ENCODE measurements around the gene ST13.
A peak's percentile ranks its signal among the peaks of the same experiment; 100 is the strongest.
"Not testable (repeated sequence)": the region's sequence is repeated elsewhere in the genome, so short reads cannot be mapped to it uniquely, and the experiment has no call there.

ST13 gene

GRCh38 chr22:40834619-40835018 is 21.8 kb downstream of the ST13 start:
- DNase-seq = no peak

DNA sequence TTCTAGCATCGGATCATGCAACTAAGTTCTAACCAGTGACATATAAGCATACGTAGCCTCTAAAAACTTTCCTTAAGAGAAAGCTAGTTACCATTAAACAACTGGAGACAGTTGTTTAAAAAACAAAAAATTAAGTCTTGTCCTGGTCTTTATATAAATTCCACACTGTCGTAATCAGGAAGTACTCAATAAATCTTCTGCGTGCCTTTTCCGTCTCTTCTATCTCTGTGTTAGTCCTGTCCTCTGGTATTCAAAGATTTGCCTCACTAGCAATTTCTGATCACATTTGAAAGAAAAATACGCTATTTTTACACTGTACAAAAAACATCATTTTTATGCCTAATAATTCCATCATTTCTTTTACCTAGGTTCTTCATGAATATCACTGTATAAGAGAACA is 27.3 kb downstream of the ST13 start:
- no peak for DNase-seq

GRCh38 chr22:40826984-40827741 is 29.3 kb downstream of the ST13 start:
- DNase-seq = no peak

- DNase-seq = not testable (repeated sequence)
Measured at GRCh38 chr22:40826292-40826691, 30.1 kb downstream of the ST13 start.

DNA sequence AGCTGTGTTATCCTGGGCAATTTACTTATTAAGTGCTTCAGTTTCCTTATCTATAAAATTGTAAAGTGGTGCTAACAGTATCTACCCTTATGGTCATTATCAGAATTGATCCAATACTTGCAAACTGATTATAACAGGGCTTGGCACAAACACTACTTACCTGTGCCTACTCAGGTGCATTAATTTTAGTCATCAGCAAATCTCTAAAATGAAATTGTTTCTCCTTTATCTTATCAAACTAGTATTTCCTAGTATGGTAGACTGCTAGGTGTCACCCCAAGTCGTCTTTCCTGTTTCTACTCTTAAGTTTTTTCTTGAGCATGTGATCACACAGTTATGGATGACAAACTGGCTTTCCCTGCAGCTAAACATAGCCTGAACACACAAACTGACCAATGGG is 33.0 kb downstream of the ST13 start:
- no peak for DNase-seq

DNA sequence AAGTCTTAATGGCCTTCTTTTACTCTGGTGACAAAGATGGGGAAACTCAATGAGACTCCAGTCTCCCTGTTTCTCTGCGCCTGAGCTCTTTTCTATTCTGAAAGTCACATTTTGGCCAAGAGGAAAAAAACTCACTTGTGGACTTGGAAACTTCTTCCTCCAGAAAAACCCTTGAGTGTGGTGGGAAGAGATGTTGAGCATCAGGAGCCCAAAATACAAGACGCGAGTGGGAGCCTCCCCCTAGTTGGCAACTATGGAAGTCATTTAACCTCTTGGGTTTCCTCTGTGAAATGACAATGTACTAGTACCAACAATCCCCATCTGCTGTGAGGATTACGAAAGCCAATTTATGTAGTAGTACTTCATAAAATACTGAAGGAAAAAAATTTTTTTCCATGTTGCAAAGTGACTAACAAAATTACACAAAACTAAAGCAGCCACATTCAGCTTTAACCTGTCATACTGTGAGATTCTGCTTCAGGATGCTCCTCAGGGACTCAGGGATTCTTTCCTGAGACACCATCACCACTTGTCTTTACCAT is 36.8 kb downstream of the ST13 start:
- no peak for DNase-seq

DNA sequence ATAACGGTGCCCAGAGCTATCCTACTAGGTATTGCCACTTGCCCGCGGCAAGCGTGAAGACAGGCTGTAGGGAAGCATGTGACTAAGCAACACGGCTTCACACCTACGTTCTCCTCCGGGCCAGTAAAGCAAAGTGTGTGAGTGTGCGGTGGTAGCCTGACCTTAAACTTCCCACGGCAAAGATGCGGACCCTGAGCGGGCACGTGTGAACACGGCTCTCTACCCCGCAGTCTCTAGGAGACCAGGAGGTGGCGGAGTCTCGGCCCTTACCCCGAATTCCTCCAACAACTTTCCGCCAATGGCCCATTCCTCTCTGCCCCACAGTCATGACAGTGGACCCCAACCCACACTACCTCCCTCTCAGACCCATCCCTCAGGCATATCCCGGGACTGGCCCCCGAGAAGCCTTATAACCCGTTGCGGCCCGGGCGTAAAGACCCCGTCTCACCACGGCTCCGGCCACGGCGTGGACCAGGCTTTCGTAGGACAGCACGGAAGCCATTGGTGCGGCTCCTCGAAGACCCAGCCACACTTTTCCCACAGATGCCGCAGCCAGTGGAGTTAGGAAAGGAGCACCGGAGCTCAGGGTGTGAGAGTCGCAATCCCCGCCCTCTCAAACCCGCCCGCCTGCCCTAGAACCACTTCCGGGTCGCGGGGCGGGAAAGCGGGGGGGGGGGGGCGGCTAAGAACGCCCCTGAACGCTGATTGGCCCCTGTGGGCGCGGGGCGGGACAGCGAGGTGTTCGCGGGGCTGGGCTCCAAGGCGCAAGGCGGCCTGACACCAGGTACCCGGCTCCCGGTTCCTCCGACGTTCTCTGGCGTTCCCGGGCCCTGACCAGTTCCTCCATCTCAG is 37.5 kb downstream of the ST13 start, which contains the start of gene SLC25A17:
Gene SLC25A17, minus strand, starts transcription at position 600 of the 852 bp plus-strand sequence. Its CDS starts 98 bp downstream, at position 502.
- peak; percentile 76 to 89 (median 82) for DNase-seq

DNA sequence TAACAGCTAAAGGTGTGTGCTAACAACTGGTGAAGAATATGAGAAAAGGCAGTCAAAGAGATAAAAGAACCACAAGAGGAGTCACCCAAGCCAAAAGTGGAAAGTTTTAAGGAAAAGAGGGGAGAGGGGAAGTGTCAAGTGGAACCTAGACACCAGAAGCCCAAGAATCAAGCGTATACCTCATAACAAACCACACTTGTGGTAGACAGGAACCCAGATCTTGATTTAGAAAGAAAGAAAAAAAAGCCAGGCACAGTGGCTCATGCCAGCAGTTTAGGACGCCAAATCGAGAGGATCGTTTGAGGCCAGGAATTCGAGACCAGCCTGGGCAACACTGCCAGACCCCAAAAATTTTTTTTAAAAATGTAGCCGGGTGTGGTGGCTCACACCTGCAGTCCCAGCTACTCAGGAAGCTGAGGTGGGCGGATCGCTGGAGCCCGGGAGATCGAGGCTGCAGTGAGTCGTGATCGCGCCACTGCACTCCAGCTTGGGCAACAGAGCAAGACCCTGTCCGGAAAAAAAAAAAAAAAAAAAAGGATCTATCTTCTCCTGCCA is 38.2 kb downstream of the ST13 start:
- peak in 1 of 4 experiments; percentile 21 for DNase-seq

GRCh38 chr22:40817737-40818136 is 38.7 kb downstream of the ST13 start:
- no peak for DNase-seq

GRCh38 chr22:40813912-40814315 is 42.5 kb downstream of the ST13 start:
- DNase-seq = no peak

DNA sequence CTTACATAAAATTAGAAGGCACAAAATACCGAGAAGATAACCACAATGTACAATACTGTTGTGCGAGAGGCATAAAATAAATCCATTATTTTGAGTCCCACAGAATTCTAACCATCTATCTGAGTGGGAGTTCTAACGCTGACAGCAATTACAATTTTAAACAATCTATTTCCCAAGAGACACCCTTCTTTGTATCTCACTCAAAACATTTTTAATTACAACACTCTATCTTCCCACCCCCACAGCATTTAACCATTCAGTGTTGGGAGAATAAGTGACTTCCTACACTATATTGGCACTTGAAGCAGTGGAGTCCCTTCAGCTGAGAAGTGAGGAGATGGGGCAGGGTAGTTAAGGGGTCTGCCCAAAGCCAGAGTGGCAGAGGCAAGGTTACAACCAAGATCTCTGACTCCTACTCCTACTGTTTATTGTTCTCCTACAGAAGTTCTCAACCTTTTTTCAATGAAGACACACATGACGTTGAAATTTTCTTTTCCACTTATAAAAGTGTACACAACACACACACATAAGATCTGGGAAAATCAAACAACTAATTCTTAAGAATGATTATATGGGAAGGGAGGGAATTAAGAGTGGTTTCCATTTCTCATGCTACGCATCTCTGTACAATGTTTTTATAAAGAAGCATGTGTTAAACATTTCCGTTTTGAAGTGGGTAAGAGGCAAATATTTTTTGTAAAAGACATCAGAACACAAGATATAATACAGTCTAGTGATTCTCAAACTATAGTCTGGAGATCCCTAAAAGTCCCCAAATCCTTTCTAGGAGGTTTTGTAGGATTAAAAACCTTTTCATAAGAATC is 48.2 kb downstream of the ST13 start:
- DNase-seq = no peak

DNA sequence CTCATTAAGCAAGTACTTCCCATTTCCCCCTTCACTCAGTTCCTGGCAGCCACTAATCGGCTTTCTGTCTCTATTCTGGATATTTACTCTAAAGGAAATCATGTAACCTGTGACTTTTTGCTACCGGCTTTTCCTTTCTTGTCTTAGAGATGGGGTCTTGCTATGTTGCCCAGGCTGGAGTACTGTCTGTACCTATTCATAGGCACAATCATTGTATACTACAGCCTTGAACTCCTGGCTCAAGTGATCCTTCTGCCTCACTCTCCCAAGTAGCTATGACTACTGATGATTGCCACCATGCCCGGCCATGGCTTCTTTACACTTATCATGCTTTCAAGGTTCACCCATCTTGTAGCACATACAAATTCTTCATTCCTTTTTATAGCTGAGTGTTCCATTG is 49.7 kb downstream of the ST13 start:
- no peak for DNase-seq

DNA sequence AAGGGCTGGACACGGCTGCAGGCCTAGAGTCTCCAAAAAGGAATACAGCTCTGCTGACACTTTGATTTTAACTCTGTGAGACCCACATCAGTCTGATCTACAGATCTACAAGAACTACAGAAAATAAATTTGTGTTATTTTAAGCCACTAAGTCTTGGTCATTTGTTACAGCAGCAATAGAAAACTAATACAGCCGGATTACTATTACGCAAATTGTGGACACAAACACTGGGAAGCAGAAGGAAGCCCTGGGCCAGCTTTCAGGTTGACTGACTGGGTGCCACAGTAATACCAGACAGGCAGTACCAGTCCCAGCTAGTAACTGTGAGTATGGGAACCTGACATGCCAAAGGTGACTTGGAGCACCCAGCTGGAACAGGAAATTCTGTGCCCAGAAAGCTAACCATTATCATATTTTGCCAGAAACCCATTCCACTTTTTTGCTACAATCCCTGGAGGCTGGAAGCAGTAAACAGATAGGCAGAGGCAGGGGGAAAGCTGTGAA is 50.7 kb downstream of the ST13 start:
- no peak for DNase-seq

DNA sequence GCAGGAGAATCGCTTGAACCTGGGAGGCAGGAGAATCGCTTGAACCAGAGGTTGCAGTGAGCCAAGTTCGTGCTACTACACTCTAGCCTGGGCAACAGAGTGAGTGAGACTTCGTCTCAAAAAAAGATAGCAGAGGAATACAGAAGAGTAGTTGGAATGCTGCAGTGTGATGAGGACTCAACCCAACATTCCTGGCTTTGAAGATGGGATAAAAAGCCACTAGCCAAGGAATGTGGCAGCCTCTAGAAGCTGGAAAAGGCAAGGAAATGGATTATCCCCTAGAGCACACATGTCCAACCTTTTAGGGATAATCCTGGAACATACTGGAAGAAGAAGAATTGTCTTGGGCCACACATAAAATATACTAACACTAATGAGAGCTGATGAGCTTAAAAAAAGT is 51.2 kb downstream of the ST13 start:
- no peak for DNase-seq

DNA sequence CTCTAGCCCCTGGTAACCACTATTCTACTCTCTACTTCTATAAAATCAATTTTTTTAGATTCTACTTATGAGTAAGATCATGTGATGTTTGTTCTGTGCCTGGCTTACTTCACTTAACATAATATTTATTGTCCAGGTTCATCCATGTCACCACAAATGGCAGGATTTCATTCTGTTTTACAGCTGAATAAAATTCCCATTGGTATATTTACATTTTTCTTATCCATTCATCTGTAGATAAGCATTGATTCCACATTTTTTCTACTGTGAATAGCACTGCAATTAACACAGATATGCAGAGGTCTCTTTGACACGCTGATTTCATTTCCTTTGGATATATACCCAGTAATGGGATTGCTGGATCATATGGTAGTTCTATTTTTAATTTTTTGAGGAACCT is 53.1 kb downstream of the ST13 start:
- no peak for DNase-seq

GRCh38 chr22:40799008-40799407 is 57.4 kb downstream of the ST13 start:
- DNase-seq = no peak

DNA sequence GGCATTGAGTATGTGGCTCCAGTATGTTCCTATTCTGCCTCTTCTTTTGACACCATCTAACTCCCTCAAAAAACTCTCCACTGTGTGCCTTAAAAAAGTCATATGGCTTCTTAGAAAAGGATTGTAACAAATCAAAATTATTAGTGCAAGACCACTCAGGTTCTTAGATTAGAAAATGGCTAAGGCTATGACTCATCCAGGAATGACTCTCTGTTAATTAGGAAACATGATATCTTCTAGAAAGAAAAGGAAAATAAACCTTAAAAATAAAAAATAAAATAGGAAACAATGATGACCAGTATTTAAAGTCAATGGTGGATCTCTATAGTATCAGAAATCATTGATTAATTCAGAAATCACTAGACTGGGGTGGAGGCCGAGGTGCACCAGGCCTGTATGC is 59.0 kb downstream of the ST13 start:
- DNase-seq = no peak

DNA sequence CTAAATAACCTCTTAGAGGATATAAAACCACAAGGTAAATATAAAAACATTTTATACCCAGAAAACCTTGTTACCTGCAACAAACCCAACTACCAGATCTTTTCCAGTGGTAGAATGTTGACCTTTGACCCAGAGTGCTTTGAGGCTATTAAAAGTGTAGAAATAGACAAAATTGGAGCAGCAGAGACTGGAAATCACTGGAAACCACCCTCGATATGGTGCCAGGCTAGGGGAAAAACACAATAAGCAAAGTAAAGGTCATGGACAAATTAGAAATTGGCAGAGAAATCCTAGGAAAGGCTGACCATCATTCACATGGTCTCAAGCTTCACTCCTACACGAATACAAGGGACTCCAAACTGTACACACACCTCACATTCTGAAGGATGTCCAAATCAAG is 64.0 kb downstream of the ST13 start:
- DNase-seq = no peak

DNA sequence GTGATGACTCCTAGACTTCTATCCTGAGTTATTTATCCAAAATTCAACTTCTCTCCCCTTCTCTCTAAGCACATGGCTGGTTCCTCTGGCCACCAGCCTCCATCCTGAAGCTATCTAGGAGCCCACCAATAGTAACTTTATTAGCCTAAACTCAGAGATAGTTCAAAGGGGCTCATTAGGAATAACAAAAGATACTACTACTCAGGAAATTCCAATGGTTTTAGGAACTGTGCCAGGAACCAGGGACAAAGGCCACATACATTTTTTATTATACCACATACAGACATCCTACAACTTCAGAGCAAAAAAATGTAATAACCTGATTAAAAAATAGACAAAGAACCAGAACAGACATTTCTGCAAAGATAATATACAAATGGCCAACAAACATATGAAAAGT is 65.2 kb downstream of the ST13 start:
- no peak for DNase-seq

DNA sequence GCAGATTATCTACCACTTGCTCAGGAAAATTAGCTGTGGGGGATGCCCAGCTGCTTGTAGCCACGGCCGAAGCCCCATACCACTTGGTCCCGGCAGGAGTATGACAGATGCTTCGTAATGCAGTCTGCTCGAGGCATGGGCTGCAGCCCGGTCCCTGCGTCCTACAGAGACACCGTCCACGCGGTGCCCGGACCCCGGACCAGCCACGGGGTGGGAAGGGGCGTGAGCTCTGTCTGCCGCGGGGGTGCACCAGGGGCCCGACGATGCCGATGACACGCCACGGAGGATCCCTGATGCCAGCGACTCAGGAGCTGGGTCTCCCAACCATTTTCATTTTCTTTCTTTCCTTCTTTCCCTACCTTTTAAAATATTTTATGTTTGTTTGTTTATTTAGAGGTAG is 67.3 kb downstream of the ST13 start:
- DNase-seq = no peak

- DNase-seq = no peak
Measured at GRCh38 chr22:40782521-40782920, 73.9 kb downstream of the ST13 start.

DNA sequence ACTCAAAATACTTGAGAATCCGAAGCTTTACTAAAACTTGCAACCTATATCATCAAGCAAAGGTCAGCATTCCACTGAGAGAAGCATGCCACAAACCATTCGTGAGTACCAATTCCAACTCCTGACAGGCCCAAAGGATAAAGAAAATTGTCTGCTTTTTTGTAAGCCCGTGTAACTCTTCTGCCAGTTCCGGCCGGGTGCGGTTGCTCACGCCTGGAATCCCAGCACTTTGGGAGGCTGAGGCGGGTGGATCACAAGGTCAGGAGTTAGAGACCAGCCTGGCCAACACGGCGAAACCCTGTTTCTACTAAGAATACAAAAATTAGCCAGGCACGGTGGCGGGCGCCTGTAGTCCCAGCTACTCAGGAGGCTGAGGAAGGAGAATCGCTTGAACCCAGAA is 74.7 kb downstream of the ST13 start:
- not testable (repeated sequence) for DNase-seq

All from activated naive CD4-positive, alpha-beta T cell (primary cell).